H1 (cell line): ENCODE measurements around the gene SIKE1. TPM values are rescaled to one million over a fixed set of nuclear protein-coding genes. Genes with fewer than 3 reads are reported as not detected.
"Not testable (repeated sequence)": the region's sequence is repeated elsewhere in the genome, so short reads cannot be mapped to it uniquely, and the experiment has no call there.

ENCODE experiments used
- CTCF ChIA-PET: fragments of 300-600 bp; sonication (Branson Sonifier 250); formaldehyde crosslinking; loops from one replicate; lab custom pipeline; 2021; ENCODE audit not compliant: partially characterized antibody; lab: Charles Lee
- POLR2A ChIA-PET: fragments of 300-600 bp; sonication (Branson Sonifier 250); formaldehyde crosslinking; loops from one replicate; lab custom pipeline; 2021; ENCODE audit warnings: inconsistent platforms; ENCODE audit not compliant: partially characterized antibody; lab: Charles Lee
- DNase-seq, 2 experiments: peaks; one replicate each; pipeline versions ENCODE4 v3.0.0 to v3.0.0-alpha.2; 2010 to 2022; ENCODE audit warnings: low spot score in 2 of 2, low read depth in 1 of 2, mixed read lengths in 1 of 2
- FAIRE-seq: peaks from 2 replicates; lab custom pipeline; 2011; peaks lifted over from hg19 to GRCh38; lab: Jason Lieb, UNC
- H2AFZ ChIP-seq: 2 replicates; pipeline ENCODE4 v1.8.1; 2012; ENCODE audit warnings: low read length, inconsistent platforms
- H2AK5ac ChIP-seq: 2 replicates; pipeline ENCODE4 v1.6.1; 2013; ENCODE audit warnings: low read depth, low read length
- H2BK120ac ChIP-seq: replicated peaks from 2 replicates; pipeline ENCODE3; 2013; ENCODE audit warnings: low read depth, low read length, inconsistent platforms
- H2BK12ac ChIP-seq: 2 replicates; pipeline ENCODE4 v1.6.1; 2013; ENCODE audit warnings: low read depth, low read length
- H2BK15ac ChIP-seq: 2 replicates; pipeline ENCODE4 v1.6.1; 2013; ENCODE audit warnings: low read length
- H2BK20ac ChIP-seq: 2 replicates; pipeline ENCODE4 v1.6.1; 2013; ENCODE audit warnings: low read length
- H2BK5ac ChIP-seq: 2 replicates; pipeline ENCODE4 v1.6.1; 2013; ENCODE audit warnings: low read depth, low read length
- H3K14ac ChIP-seq: 2 replicates; pipeline ENCODE4 v1.6.1; 2013; ENCODE audit warnings: inconsistent platforms; ENCODE audit not compliant: insufficient read length
- H3K18ac ChIP-seq: 2 replicates; pipeline ENCODE4 v1.6.1; 2013; ENCODE audit warnings: low read length; ENCODE audit errors: extremely low read depth
- H3K23ac ChIP-seq: 2 replicates; pipeline ENCODE4 v1.6.1; 2013; ENCODE audit warnings: inconsistent platforms; ENCODE audit not compliant: insufficient read length
- H3K23me2 ChIP-seq: 2 replicates; pipeline ENCODE4 v1.6.1; 2013; ENCODE audit warnings: low read depth, low read length
- H3K27ac ChIP-seq: 2 replicates; pipeline ENCODE4 v1.6.1; 2011; ENCODE audit warnings: low read depth, low read length, inconsistent platforms
- H3K27me3 ChIP-seq, 4 experiments: replicated peaks in 1 of 4; 1 replicate in 1 of 4; 2 replicates in 3 of 4; pipeline versions ENCODE4 v1.6.1 to v1.8.1; 2011 to 2013; ENCODE audit warnings: low read length in 3 of 4, mild to moderate bottlenecking in 3 of 4, inconsistent platforms in 2 of 4, mixed read lengths in 2 of 4, moderate library complexity in 1 of 4; ENCODE audit not compliant: control insufficient read depth in 3 of 4, insufficient read depth in 3 of 4; ENCODE audit errors: extremely low read depth in 1 of 4
- H3K36me3 ChIP-seq, 4 experiments: 2 replicates each; pipeline versions ENCODE4 v1.6.1 to v1.8.1; 2011 to 2013; ENCODE audit warnings: mild to moderate bottlenecking in 4 of 4, low read length in 3 of 4, moderate library complexity in 2 of 4, control low read depth in 1 of 4, inconsistent platforms in 1 of 4; ENCODE audit not compliant: insufficient read depth in 4 of 4, control insufficient read depth in 2 of 4
- H3K4ac ChIP-seq: replicated peaks from 2 replicates; pipeline ENCODE3; 2013; ENCODE audit warnings: low read length, low read depth, mixed read lengths, inconsistent platforms; ENCODE audit not compliant: insufficient read length
- H3K4me1 ChIP-seq, 4 experiments: replicated peaks in 1 of 4; 1 replicate in 1 of 4; 2 replicates in 3 of 4; pipeline versions ENCODE4 v1.6.1 to v1.8.1; 2011 to 2013; ENCODE audit warnings: low read length in 3 of 4, inconsistent platforms in 2 of 4, mixed read lengths in 1 of 4; ENCODE audit not compliant: insufficient read depth in 4 of 4, control insufficient read depth in 3 of 4
- H3K4me2 ChIP-seq, 2 experiments: 2 replicates each; pipeline versions ENCODE4 v1.6.1 to v1.8.1; 2011 to 2013; ENCODE audit warnings: low read depth in 2 of 2, low read length in 2 of 2, control low read depth in 1 of 2, inconsistent platforms in 1 of 2, mild to moderate bottlenecking in 1 of 2; ENCODE audit not compliant: insufficient read depth in 1 of 2
- H3K4me3 ChIP-seq, 4 experiments: fragments of 200-600, 300-600 bp in 1 of 4; sonication (generic), shearing (Covaris generic), sonication (Bioruptor Twin) in 1 of 4; 2 replicates each; pipeline versions ENCODE4 v1.5.1 to v1.8.1; 2011 to 2016; ENCODE audit warnings: low read length in 4 of 4, low read depth in 3 of 4, control low read depth in 2 of 4, inconsistent platforms in 2 of 4, mild to moderate bottlenecking in 2 of 4, mixed read lengths in 1 of 4, moderate library complexity in 1 of 4; ENCODE audit not compliant: insufficient read depth in 2 of 4; ENCODE audit errors: extremely low read depth in 1 of 4
- H3K56ac ChIP-seq: replicated peaks from 2 replicates; pipeline ENCODE3; 2013; ENCODE audit warnings: low read depth, mild to moderate bottlenecking, mixed read lengths, low read length, inconsistent platforms; ENCODE audit not compliant: insufficient read length
- H3K79me1 ChIP-seq: 2 replicates; pipeline ENCODE4 v1.6.1; 2013; ENCODE audit warnings: low read depth, low read length, control low read depth
- H3K79me2 ChIP-seq, 2 experiments: 2 replicates each; pipeline versions ENCODE4 v1.6.1 to v1.8.1; 2012 to 2013; ENCODE audit warnings: low read length in 2 of 2, mild to moderate bottlenecking in 2 of 2, inconsistent platforms in 1 of 2; ENCODE audit not compliant: insufficient read depth in 2 of 2, control insufficient read depth in 1 of 2
- H3K9ac ChIP-seq, 4 experiments: replicated peaks in 1 of 4; 1 replicate in 1 of 4; 2 replicates in 3 of 4; pipeline versions ENCODE4 v1.6.1 to v1.8.1; 2011 to 2013; ENCODE audit warnings: low read depth in 3 of 4, low read length in 3 of 4, control low read depth in 2 of 4, mild to moderate bottlenecking in 2 of 4, moderate library complexity in 2 of 4, inconsistent platforms in 1 of 4; ENCODE audit errors: extremely low read depth in 1 of 4
- H3K9me3 ChIP-seq, 2 experiments: 2 replicates each; pipeline versions ENCODE4 v1.6.1 to v1.8.1; 2012 to 2013; ENCODE audit warnings: mild to moderate bottlenecking in 2 of 2, moderate library complexity in 2 of 2, control low read depth in 1 of 2, inconsistent platforms in 1 of 2, low read depth in 1 of 2, low read length in 1 of 2, mixed read lengths in 1 of 2; ENCODE audit not compliant: insufficient read depth in 2 of 2
- H4K20me1 ChIP-seq, 2 experiments: replicated peaks in 1 of 2; 2 replicates each; pipeline versions ENCODE3 to v1.8.1; 2011 to 2013; ENCODE audit warnings: inconsistent platforms in 2 of 2, low read length in 2 of 2, mild to moderate bottlenecking in 1 of 2; ENCODE audit not compliant: insufficient read depth in 2 of 2, control insufficient read depth in 1 of 2
- H4K5ac ChIP-seq: 2 replicates; pipeline ENCODE4 v1.6.1; 2013; ENCODE audit warnings: low read length, low read depth, mixed read lengths, inconsistent platforms; ENCODE audit not compliant: insufficient read length
- H4K8ac ChIP-seq: 2 replicates; pipeline ENCODE4 v1.8.0; 2013; ENCODE audit warnings: mild to moderate bottlenecking, moderate library complexity, low read length, inconsistent platforms; ENCODE audit not compliant: insufficient read depth; ENCODE audit errors: extremely low read depth
- H4K91ac ChIP-seq: replicated peaks from 2 replicates; pipeline ENCODE3; 2013; ENCODE audit warnings: low read length, mixed read lengths, inconsistent platforms; ENCODE audit not compliant: insufficient read length
- WGBS, 2 experiments: shearing (Covaris generic) in 1 of 2; methylation state at CpG; one replicate each; pipeline versions ENCODE4 v1.1.6 to v1.1.7; 2013 to 2015; ENCODE audit warnings: low lambda C conversion rate in 2 of 2, mixed read lengths in 2 of 2, inconsistent platforms in 1 of 2, low coverage in 1 of 2, missing lambda C conversion rate in 1 of 2; ENCODE audit not compliant: insufficient replicate concordance in 2 of 2, insufficient coverage in 1 of 2, insufficient read length in 1 of 2; ENCODE audit errors: extremely low coverage in 1 of 2, missing lambda C conversion rate in 1 of 2; 5-methylcytosine and 5-hydroxymethylcytosine counted together
- polyA plus RNA-seq, 7 experiments: library from polyadenylated mRNA; depleted of rRNA in 3 of 7; stranded (reverse) in 5 of 7; unstranded in 2 of 7; fragments of >200 nt in 5 of 7; fragments of 200-250 nt in 2 of 7; gene quantifications; 1 replicate in 5 of 7; 2 replicates in 1 of 7; 4 replicates in 1 of 7; pipeline versions ENCODE4 v1.2.1 to v1.2.3, GENCODE V29; 2011 to 2013; ENCODE audit warnings: missing spikeins in 2 of 7, mixed read lengths in 2 of 7
- total RNA-seq: library from RNA; stranded (reverse); fragmentation: NEBNext Ultra II Directional; extraction: Animal tissue kit (Norgen Biotek cat#: 25700); gene quantifications from 2 replicates; pipeline ENCODE4 v1.2.1, GENCODE V29; 2021

The SIKE1 gene
- total and polyA plus RNA-seq, 2 of the 8 experiments (the other 6 are each of a cell fraction or from before 2014, with no cell fraction given) = 20.5 to 79.9 TPM

GRCh38 chr1:114786440-114786839, 6.0 kb upstream of the SIKE1 start:
- H4K8ac ChIP-seq, H2AFZ ChIP-seq, POLR2A ChIA-PET, DNase-seq, H2BK20ac ChIP-seq, H3K79me2 ChIP-seq, CTCF ChIA-PET, H3K14ac ChIP-seq, H3K9me3 ChIP-seq, H3K18ac ChIP-seq, H3K4ac ChIP-seq, H4K91ac ChIP-seq, H2BK12ac ChIP-seq, H4K5ac ChIP-seq, H3K27ac ChIP-seq, H3K23me2 ChIP-seq, H3K27me3 ChIP-seq, H3K56ac ChIP-seq, H3K23ac ChIP-seq, H2BK5ac ChIP-seq, H3K4me2 ChIP-seq, H2BK120ac ChIP-seq, H2BK15ac ChIP-seq, H4K20me1 ChIP-seq, H3K4me3 ChIP-seq, FAIRE-seq, H2AK5ac ChIP-seq, H3K9ac ChIP-seq, H3K36me3 ChIP-seq, H3K4me1 ChIP-seq, H3K79me1 ChIP-seq: not testable (repeated sequence)
- WGBS, 2 experiments = 76% methylated on average over 1 of the region's 1 CpG; no CpG with 5 or more reads in 1 of the 2 experiments
